ENCODE results near the gene OS9.

The OS9 gene

GRCh38 chr12:57754411-57755193 lies 60.7 kb downstream of the OS9 start, which contains the start of gene MARCHF9:
MARCHF9 (plus strand) TSS chr12:57755103; CDS start chr12:57755529, 426 bp downstream.
- DNase-seq: peak; percentile 55

- DNase-seq: no peak
Measured at GRCh38 chr12:57755194-57755453, 61.2 kb downstream of the OS9 start.

DNA sequence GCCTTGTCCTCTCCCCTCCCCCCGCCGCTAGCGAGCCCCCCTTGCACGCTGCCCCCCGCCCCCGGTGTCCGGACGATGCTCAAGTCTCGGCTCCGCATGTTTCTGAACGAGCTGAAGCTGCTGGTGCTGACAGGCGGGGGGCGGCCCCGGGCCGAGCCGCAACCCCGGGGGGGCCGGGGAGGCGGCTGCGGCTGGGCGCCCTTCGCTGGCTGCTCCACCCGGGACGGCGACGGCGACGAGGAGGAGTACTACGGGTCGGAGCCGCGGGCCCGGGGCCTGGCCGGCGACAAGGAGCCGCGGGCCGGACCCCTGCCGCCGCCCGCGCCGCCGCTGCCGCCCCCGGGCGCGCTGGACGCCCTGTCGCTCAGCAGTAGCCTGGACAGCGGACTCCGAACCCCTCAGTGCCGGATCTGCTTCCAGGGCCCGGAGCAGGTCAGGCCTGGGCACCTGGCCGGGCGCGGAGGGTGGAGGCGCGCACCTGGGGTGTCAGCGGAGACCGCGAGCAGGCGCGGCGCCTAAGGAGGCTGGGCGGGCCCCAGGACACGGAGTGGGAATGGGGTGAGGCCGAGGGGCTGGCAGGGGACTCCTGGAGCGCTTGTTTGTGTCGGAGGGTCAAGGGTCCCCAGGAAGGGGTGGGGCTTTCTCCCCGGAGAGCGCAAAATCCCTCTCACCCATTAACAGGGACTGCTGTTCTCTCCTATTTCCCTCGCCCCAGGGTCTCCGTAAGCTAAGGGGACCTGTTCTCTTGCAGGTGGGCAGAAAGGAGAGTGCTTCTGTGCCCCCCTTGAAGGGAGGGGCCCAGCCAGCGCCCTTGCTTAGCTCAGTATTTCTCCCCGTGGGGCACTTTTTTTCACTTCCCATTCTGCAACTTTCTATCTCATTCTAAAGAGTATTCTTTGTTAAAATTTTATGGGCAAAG lies 61.8 kb downstream of the OS9 start:
- DNase-seq: no peak

GRCh38 chr12:57756406-57757341 lies 62.7 kb downstream of the OS9 start:
- DNase-seq: no peak

DNA sequence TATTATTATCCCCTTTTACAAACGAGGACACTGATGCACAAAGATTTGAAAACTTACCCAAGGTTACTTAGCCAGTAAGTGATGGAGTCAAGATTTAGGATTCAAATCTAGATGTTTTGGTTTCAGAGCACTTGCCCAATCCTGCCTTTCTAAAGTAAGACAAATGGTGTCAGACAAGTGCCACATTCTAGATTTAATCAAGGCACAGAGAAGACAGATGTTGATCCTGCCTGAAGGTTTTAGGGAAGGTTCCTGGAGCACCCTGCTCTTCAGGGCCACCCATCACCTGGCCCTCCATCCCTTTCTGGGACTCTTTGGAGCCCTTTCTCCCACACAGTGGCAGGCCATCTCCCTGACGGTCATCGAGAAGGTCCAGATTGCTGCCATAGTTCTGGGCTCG lies 63.8 kb downstream of the OS9 start:
- no peak for DNase-seq

- DNase-seq: no peak
Measured at GRCh38 chr12:57758552-57759359, 64.8 kb downstream of the OS9 start.

- no peak for DNase-seq
Measured at GRCh38 chr12:57759360-57759980, 65.5 kb downstream of the OS9 start.

DNA sequence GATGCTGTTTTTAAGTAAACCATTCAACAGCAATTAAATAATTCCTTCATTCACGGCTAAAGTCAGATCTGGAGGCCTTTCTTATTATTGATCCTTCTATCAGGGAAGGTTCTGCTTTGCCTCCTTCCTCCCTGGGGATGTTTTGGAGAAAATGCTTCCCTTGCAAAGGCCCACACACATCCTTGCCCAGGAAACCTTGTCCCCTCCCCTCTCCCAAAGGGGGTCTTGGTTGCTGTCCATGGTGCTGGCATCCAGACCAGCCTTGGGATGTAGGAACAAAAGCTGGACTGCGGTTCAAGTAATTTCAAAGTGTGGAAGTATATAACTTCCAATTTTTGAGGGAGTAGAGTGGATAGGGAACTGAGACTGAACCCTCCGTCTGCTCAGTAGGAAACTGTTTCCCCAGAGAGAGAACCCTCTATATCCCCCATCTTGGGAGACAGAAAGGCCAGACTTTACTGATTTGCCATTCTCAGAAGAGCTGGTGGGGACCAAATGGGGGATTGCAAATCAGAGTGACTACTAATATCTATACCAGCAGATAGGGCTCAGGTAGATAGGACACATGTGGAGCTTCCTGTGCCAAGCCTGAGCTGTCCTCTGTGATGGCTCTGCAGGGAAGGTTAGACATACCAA lies 66.5 kb downstream of the OS9 start:
- no peak for DNase-seq

DNA sequence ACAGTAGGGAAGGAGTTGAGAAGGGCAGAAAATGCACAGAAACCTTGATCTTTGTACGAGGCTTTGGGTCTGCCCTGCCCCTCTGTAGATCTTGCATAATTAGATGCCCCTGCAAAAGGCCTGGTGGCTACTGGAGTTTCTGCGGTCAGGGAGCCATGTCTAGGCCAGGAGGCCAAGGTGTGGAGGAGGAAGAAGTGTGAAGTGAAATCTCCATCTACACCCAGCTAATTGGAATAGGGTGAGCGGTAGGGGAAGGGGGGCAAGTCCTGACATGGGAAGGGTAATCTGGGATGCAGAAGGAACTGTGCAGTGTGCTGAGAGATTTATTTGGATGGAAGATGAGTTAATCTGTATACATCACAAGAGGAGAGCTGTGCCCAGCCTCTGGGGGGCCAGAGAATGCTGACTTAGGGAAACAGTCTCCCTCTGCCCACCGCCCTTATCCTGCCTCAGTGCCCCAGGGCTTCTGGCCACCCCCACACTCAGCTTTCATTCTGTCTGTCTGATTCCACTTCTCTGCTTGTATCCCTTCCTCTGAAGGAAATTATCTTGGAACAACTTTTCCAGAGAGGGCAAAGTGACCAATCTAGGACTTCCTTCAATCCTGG lies 67.6 kb downstream of the OS9 start:
- DNase-seq: no peak

- no peak for DNase-seq
Measured at GRCh38 chr12:57762463-57762862, 68.5 kb downstream of the OS9 start.

GRCh38 chr12:57763881-57764661 lies 70.1 kb downstream of the OS9 start:
- no peak for DNase-seq

- no peak for DNase-seq
Measured at GRCh38 chr12:57764662-57765002, 70.7 kb downstream of the OS9 start.

DNA sequence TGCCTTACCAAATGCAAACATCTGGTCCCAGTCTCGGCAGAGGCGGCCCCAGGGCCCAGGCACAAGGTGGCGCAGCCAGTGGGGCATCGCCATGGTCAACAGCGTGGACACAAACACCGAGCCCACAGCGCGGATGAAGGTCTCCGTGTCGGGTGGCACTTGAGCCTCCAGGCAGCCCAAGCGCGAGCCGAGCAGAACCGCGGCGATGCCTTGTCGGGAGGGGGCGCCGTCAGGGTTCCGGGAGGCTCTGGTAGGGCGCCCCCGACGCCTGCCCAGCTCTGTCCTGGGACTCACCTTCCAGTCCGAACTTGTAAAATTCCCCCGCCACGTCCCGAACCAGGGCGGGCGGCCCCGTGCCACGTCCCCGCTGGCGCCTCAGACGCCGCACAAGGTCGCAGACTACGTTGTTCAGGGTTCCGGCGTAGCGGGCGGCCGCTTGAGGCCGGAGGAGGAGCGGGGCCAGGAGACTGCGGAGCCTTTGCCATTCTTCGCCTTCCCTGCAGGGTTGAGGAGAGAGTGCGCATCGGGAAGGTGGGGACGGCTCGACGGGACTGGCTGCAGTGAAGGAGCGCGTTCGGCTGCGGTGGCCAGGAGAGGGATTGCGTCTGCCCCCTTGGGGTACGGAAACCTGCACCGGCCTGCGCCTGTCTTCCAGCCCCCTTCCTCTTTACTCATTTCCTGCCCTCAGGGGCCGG lies 71.2 kb downstream of the OS9 start:
- no peak for DNase-seq

DNA sequence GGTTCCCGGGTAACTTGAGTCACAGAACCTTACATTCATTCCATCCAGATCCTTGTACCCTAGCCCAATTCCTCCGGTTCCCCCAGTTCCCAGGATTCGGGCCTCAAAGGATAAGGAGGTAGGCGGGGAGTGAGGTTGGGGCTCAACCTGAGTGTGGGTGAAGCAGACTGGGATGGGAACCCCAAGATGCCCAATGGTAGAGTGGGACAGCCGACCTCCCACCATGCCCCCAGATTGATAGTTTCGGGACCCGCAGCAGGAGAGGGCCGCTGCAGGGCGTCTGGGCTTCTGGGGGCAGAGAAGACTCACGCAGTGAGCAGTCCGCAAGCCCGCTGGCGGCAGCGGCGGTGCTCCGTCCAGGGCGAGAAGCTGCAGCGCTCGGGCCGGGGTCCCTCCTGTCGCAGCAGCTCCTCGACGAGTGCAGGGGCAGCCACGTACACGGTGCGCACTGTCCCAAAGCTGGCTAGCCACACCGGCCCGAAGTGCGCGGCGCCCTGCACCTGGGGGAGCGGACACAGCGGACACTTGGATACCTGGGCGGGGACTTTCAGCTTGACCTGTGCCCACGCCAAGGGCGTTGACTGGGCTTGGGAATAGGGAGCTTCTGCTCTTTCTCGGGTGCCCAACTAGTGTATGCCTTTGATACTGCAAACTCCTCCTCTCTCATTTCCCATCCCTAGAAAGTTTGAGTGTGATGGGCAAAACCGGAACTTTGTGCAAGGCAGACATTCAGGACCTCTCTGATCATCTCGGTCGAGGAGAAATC lies 71.9 kb downstream of the OS9 start:
- no peak for DNase-seq

GRCh38 chr12:57766464-57767304 lies 72.8 kb downstream of the OS9 start, which contains the start of gene CYP27B1:
CYP27B1 (minus strand) TSS chr12:57767078; CDS start chr12:57767041, 37 bp downstream.
- peak; percentile 48 for DNase-seq

DNA sequence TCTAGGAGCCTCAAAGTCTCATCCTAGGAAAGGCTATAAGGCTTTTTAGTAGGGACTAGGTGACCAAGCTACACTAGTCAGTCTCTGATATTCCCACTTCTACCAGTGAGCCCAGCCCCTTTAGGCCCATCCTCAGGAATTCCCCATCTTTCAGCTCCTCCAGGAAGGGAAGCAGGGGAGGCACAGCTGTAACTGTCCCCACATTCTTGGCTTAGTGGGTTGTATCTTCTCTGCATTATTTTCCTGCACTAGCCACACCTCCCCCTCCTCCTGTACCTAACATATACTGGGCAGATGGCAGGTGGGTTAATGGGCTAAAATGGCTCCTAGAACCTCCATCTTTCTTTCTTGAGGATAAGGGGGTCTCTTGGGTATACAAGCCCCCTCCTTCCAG lies 73.4 kb downstream of the OS9 start:
- DNase-seq: no peak

DNA sequence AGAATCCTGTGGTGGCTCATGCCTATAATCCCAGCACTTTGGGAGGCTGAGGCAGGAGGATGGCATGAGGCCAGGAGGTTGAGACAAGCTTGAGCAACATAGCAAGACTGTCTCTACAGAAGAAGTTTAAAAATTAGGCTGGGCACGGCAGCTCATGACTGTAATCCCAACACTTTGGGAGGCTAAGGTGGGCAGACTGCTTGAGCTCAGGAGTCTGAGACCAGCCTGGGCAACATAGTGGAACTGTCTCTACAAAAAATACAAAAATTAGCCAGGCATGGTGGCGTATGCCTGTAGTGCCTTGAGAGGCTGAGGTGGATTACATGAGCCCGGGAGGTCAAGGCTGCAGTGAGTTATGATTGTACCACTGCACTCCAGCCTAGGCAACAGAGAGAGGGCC lies 73.9 kb downstream of the OS9 start:
- DNase-seq: no peak

Measured in right hindlimb (tissue), 1 donor.